KG1 (cell line): ENCODE measurements around the gene CLDN3.
"Not testable (repeated sequence)": the region's sequence is repeated elsewhere in the genome, so short reads cannot be mapped to it uniquely, and the experiment has no call there.

ENCODE experiments used
- DNase-seq: peaks from one replicate; lab custom pipeline; 2025; lab: John Stamatoyannopoulos, UW

The CLDN3 gene

GRCh38 chr7:73736885-73737284 is 33.2 kb downstream of the CLDN3 start:
- DNase-seq = no peak

- DNase-seq = no peak
Observed at GRCh38 chr7:73735528-73735905, 34.6 kb downstream of the CLDN3 start.

DNA sequence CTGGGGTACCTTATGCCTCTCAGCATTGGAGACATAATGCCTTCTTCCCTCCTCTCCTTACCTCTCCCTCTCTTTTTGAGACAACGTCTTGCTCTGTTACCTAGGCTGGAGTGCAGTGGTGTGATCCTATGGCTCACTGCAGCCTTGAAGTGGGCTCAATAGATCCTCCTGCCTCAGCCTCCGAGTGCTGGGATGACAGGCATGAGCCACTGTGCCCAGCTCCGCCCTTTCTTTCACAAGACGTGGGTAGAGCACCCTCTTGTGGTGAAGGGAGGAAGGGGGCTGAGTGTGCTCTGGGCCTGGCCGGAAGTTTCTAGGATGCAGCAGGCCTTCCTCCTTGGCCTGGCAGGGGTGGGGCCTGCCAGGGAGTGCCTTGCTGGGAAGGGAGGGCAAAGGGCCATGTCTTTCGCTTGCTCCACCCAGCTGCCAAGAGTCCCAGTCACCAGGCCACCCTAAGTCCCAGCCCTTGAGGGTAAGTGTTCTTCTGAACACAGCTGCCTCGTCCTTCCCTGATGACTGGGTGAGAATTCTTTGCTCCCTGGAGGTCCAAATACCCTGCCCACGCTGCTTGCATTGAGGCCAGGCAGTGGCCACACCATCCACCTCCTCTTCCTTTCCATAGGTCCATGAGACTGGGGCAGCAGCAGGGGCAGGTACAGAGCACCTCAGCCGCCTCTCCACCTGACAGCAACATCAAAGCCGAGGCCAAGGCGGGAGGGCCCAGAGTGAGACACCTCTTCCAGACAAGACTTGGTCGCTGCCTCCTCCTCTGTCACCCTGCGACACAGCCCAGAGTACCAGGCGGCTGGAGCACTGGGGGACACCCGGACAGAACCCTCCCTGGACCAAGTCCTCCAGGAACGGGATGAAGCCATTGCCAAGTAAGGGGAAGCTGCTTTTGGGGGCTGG is 35.2 kb downstream of the CLDN3 start:
- DNase-seq = peak; percentile 85

- DNase-seq = no peak
Observed at GRCh38 chr7:73732397-73732796, 37.7 kb downstream of the CLDN3 start.

DNA sequence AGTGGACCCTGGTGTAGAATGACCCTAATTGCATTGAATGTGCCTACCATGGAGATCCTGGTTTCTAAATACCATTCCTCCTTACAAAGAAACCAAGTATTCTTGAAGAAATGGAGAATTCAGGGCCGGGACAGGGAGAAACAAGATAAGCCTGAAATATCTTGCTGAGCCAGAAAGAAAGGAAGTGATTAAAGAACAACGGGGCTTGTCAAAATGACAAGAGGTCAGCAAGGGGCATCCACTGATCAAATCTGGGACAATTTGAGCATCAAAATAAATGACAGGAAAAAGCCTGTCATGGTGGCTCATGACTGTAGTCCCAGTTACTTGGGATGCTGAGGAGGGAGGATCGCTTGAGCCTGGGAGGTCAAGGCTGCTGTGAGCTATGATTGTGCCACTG is 39.6 kb downstream of the CLDN3 start:
- DNase-seq = no peak

DNA sequence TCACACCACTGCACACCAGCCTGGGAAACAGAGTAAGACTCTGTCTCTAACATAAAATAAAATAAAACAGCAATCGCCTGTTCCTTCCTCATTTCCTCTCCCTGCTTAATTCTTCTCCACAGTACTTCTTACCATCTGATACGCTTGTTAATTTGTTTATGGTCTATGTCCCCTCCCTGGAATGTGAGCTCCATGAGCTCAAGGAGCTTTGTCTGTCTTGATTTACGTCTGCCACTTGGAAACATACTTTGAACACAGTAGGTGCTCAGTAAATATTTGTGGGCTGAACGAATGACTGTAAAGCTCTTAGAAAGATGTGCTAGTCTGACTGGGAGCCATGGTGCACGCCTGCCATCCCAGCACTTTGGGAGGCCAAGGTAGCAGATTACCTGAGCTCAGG is 41.5 kb downstream of the CLDN3 start:
- DNase-seq = no peak

GRCh38 chr7:73727952-73728351 is 42.1 kb downstream of the CLDN3 start:
- no peak for DNase-seq

- DNase-seq = no peak
Observed at GRCh38 chr7:73726083-73726466, 44.0 kb downstream of the CLDN3 start.

DNA sequence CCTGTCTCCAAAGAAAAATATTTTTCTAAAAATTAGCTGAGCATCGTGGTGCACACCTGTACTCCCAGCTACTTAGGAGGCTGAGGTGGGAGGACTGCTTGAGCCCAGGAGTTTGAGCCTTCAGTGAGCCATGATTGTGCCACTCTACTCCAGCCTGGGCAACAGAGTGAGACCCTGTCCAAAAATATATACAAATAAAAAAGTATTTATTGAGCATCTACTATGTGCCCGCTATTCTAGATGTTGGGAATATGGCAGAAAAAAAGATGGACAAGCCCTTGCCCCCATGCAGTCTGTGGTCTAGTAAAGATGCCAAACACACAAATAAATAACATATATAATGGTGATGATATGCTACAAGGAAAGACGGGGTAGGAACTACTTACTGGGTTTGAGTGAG is 46.3 kb downstream of the CLDN3 start:
- no peak for DNase-seq

- no peak for DNase-seq
Observed at GRCh38 chr7:73722785-73723184, 47.3 kb downstream of the CLDN3 start.

GRCh38 chr7:73722182-73722581 is 47.9 kb downstream of the CLDN3 start:
- DNase-seq = not testable (repeated sequence)

GRCh38 chr7:73721377-73721817 is 48.7 kb downstream of the CLDN3 start:
- no peak for DNase-seq

- not testable (repeated sequence) for DNase-seq
Observed at GRCh38 chr7:73720443-73720842, 49.6 kb downstream of the CLDN3 start.

DNA sequence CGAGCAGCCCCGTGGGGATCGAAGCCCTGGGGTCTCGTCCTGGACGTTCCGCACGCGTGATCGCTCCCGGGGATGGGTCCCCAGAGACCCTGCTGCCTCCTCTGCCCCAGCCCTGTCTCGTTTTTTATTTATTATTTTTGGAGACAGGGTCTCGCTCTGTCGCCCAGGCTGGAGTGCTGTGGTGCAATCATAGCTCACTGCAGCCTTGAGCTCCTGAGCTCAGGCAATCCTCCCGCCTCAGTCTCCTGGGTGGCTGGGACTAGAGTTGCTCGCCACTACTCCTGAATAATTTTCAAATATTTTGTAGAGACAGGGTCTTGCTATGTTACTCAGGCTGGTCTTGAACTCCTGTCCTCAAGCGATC is 50.3 kb downstream of the CLDN3 start:
- DNase-seq = no peak
